Tongue (tissue), 2 donors: ENCODE data around the gene DCP1B. TPM values are rescaled to one million over a fixed set of nuclear protein-coding genes. Genes with fewer than 3 reads are reported as not detected.

Experiments
- DNase-seq: peaks from one replicate; pipeline ENCODE4 v3.0.0-alpha.2; 2015
- total RNA-seq: library from RNA; depleted of rRNA; stranded (reverse); fragments of >200 nt; gene quantifications from one replicate; pipeline ENCODE4 v1.2.3, GENCODE V29; 2014

The DCP1B gene
- total RNA-seq, 1 donor from 2014 or later: 6.2 TPM

DNA sequence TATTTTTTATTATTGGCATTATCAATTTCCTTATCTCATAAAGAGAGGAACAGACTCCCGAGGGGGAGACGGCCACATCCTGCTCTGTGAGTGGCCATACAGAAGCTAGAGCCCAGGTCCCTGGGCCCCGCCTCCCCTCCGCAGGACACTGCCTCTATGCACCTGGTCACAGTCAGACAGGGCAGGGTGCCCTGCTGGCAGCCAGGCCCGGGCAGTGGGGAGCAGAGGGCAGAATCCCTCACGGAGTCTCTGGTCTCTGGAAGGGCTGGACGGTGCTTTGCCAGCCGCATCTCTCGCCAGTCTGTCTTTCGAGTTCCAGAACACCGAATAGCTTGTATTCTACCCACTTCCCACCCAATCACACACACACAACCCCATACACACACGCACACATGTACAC is 69.4 kb downstream of the DCP1B start:
- DNase-seq: no peak

DNA sequence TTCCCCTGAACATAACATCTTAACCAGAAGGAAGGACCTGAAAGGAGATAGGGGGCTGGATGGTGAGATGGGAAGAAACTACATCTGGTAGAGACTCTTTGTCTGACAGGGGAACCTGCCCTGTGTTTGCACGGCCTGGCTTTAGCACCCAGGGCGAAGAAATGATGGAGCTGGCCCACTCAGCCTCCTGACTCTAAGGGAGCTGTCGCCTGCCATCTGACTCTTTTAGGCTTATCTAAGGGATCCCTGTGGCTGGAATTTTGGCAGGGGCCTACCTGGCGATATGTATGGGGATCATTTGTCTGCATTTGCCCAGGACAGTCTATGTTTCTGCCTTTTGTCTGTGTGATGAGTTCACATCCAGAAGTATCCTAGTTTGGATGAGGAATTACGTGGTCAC is 70.2 kb downstream of the DCP1B start:
- no peak for DNase-seq

DNA sequence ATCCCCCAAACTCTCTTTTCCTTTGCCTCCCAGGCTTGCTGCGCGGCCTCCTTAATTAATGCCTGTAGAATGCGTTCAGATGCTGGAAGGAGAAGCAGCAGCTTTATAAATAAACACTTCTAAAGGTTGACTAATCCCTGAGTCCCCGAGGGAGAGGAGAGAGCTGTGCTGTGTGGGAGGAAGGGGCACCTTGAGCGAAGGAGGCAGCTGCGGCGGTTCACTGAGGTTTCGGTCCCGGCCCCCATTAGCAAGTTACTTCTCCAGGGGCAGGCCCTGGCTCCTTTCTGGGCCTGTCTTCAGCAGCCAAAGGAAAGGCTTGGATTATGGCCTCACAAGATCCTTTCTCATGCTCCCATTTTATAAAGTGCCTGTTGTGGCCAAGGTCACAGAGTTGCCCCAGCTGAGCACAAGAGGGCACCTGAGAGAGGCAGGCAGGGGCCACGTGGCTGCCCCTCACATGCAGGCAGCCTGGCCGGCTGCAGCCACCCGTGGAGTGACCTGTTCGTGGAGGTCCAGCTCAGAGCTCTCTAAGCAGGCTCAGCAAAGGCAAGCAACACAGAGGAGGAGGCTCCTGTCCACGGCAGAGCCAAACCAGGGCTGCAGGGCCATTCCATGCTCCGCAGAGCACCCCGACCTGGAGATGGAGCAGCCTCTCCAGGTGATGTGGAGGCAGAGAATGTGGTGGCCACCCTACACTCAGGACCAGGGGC is 70.8 kb downstream of the DCP1B start:
- peak; percentile 87 for DNase-seq

DNA sequence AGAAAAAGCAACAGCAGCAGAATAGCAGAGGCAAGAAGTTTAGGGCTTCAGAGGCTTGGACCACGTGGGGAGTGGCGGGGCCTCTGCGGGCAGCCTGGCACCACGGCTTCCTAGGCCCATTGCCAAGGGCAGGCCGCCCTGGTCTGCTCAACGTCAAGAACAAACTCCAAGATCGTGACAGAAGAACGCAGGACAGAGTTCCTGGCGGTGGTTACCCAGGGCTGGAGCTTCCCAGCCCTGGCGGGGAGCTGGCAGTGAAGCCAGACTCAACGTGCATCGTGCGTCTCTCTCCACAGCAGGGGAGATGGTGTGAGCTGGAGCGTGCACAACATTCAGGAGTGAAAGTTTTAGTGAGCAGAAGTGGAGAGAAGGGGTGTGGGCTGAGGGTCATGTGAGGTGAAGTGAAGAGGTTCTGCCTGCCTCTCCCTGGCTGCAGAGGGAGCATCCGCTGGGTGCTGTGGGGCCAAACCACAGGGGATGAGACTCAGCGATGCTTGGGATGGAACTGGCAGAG is 71.9 kb downstream of the DCP1B start:
- DNase-seq: peak; percentile 71

DNA sequence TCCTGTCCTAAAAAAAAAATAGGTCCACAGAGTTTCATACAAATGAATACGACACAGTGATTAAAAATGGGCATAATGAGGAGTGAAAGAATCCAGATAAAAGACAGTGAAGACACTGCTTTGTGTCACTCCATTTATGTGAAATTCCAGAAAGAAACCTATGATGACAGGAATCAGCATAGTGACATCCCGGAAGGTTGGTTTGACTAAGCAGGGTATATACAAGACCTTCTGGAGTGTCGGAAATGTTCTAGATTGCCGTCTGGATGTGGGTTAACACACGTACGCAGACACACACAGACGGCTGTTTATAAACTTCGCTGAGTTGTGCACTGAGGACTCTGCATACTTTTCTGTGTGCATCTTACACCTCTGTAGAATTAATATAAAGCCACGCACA is 72.6 kb downstream of the DCP1B start:
- no peak for DNase-seq

DNA sequence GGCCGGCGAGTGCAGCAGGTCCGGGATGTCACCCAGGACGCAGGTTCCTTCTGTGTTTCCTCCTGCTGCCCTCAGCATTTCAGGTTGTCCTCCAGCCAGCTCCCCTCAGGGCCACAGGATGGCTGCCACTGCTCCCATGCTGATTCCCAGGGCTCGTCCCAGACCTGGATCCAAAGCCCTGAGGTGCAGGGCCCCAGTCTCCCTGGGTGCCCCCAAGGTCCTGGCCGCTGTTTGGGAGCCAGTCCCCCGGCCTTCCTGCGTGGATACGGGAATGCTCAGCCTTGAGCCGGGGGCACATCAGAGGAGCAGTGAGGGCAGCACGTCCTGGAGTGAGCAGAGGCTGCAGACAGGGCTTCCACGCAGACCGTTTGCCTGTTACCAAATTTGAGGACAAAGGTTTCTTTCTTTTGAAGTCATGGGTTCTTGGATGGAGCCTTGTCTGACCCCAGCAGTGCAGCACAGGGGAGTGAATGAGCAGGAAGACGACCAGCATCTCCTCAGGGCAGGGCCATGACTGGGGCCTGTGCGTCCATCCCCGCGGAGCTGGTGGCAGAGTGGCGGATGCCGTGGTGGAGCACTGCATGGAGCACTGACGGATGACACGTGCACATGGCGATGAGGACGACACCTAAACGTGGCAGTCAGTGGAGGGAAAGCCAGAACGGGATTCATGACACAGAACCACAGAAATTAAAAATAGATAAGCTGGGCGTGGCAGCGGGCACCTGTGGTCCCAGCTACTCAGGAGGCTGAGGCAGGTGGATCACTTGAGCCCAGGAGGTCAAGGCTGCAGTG is 73.3 kb downstream of the DCP1B start:
- no peak for DNase-seq

DNA sequence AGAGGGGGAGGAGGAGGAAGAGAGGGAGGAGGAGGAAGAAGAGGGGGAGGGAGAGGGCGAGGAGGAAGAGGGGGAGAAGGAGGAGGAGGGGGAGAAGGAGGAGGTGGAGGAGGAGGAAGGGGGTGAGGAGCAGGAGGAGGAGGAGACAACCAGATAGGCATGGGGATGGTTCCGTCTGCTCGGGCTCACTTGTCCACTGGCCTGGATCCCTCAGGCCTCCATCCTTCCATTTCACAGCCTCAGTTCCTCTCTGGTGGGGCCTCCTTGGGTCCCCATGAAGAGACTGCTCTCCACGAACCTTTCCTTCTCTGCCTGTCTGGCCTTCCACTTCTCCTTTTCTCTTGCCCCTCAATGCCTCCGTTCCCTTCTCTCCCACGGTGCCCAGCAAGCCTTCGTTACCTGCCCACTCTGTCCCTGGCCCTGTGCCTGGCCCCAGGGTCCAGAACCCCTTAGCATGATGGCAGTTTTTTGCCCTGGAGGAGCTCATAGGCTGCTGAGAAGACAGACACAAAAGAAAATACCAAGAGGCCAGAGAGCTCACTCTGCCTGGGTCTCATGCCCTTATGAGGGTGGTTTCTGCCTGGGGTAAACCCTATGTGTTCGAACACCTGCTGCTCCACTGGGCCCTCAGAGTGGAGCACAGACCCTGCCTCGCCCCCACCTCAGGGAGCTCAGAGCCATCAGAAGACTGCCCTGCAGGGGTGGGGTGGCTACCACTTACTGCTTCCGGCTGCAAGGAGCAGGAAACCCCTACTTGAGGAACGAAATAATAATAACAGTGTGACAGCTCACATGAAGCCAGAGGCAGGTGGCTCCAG is 74.1 kb downstream of the DCP1B start:
- no peak for DNase-seq

DNA sequence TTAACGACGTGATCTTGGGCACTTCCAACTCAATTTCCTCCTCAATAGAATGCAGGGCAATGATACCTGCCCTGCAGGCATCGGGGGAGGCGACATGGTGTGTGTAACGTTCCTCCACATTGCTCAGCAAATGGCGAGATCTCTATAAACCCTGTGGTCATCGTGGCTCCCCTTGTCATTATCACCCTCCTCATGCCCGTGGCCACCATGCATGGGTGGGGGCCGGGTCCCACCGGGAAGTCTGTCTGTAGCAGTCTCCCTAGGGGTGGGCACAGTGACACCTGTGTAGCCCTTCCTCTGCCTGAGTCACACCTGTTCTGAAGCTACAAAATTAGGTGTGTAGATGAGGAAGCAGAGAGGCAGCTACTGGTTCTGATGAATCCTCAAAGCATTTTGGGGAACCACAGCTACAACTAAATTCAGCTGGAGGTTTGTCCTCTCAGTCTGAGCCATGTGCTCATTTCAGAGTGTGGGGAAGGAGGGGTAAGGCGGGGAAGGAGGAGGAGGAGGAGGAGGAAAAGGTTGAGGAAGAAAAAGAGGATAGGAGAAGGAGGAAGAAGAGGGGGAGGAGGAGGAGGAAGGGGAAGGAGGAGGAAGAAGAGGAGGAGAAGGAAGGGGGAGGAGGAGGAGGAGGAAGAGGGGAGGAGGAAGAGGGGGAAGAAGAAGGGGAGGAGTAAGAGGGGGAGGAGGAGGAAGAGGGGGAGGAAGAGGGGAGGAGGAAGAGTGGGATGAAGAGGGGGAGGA is 74.8 kb downstream of the DCP1B start:
- no peak for DNase-seq

DNA sequence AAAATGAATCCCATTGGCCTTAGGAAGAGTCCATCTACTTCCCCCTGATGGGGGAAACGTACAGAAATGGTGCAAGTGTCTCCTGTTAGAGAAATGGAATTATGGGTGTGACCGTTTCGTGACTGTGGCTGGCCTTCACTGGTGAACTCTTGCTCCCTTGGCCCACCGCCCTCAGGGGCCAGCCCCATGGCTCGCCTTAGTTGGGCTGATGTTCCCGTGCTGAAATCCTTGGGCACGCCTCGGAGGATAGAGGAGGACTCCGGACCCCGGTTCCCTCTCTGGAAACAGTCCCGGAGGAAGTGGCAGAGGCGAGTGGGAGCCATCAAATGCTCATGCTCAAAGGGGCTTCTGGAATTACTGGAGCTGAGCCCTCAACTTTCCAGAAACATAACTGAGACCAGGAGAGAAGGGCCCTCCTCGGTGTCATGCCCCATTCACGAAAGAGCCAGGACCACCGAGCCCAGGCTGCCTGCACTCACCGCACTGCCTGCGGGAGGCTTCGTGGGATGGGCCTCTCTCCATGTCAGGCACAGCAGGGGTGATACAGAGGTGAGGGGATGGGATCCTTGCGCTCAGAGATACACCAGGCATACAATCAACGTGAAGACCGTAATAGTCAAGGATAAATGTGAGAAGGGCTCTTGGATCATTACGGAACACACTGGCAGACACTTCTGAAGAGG is 75.7 kb downstream of the DCP1B start:
- no peak for DNase-seq

DNA sequence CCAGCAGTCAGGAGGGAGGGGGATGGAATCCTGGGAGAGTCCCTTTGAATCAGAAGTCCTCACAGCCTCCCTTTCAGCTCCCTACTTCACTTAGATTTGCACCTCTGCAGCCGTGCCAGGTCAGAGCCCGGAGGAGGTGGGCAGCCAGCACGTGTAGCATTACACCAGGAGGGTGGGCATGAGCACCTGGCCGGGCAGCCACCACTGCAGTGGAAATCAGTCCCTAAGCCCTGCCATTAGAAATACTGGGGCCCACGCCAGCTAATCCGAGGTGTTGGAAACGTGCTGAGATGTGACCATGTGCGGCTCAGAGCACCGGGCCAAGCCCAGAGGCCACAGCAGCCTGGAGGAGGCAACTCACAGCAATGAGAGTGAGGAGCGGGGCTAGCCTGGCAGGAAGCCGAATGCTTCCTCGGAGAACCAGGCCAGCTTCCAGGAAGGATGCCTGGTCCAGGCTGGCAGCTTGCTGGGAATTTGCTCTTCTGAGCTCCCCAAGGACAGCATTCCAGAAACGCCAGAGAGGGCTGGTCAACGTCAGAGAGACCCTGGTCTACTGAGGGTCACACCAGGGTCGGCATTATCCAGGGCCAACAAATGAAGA is 76.4 kb downstream of the DCP1B start:
- DNase-seq: peak; percentile 49

DNA sequence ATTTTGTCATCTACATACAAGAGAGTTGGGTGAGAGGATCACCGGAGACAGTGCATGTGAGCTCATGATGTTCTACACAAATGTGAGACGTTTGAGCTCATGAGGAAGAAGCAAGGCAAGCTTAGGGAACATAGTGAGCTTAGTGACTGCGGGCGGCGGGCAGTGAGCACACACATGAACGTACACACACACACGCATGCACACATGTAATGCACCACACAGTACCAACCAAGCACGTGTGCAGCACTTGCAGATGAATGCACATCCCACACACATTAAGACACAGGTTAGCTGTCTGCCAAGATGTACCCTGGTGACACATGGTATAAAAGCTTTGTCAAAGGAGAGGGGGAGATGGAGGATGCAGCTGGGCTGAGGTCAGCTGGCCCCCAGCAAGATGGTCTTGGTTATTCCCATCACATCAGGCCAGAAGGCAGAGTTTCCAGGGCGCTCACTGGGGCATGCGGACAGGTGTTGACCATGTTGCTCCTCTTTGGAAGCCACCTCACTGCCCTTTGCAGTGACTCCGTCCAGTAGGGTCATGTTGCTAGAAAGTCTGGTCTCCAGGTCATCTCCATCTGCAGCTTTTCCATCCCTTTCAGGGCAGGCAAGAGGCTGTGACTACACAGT is 77.1 kb downstream of the DCP1B start:
- DNase-seq: no peak

DNA sequence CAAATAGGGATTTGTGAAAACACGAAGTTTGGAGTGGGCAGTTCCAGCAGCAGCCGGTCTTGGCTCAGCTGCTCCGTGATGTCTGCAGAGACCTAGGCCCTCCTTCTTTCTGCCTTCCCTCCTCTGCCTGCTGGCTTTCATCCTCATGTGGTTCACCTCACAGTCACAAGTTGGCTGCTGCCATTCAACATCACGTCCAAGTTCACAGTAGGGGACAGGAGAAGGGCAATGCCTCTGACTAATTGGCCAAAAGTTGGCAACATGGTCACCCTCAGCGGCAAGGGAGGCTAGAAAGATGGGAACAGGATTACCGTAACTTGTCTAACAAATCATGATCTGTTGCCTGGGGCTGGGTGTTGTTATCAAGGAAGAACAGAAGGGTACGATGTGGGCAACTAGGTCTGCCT is 78.0 kb downstream of the DCP1B start:
- DNase-seq: peak; percentile 61

DNA sequence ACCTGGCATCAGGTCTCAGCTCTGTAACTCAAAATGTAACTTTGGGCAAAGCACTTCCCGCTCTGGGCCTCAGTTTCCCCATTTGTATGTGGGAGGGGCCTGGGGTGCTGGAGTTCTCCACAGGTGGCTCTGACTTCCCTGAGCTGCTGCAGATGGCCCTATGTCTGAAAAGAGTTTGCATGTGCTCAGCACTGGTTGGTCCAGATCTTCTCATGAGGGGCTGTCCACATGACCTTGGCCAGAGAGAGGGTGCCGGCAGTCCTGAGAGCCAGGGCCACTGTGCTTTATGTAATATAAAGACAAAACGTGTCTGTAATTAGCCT is 78.6 kb downstream of the DCP1B start:
- no peak for DNase-seq

DNA sequence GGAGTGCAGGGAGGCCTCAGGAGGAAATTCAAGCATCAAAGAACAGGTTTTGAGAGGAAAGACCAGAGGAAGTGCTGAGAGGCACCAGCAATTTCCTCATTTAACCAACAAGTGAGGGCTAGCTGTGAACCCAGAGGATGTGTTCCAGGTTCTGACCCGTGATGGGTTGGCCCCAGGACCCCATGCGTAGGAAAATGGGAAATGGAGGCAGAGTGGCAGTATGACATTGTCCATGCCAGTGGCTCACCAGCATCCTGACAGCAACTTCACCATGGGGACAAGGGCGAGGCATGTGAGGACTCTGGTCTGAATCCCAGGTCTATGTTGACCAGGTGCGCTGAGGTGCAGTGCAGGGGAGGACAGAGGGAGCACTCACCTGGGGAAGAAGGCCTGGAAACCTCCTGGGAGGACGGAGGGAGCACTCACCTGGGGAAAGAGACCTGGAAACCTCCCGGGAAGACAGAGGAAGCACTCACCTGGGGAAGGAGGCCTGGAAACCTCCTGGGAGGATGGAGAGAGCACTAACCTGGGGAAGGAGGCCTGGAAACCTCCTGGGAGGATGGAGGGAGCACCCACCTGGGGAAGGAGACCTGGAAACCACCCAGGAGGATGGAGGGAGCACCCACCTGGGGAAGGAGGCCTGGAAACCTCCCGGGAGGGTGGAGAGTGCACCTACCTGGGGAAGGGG is 79.1 kb downstream of the DCP1B start:
- DNase-seq: no peak

DNA sequence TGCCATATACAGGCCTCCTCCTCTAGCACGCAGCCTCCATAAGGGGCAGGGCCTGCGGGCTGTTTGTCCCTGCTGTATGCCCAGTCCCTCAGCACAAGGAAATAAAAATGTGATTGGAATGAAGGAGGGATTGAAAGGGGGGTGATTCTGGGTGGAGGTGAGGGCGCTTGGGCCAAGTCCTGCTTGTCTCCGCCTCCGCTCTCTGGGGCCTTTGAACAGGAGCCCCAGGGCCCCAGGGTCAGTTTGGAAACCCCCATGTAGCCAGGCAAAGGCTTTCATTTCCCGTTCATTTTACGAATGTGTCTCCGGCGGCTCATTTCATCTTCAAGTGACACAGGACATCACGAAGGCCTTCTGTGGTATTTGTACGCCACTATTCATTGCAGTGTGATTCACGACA is 81.3 kb downstream of the DCP1B start:
- DNase-seq: no peak

DNA sequence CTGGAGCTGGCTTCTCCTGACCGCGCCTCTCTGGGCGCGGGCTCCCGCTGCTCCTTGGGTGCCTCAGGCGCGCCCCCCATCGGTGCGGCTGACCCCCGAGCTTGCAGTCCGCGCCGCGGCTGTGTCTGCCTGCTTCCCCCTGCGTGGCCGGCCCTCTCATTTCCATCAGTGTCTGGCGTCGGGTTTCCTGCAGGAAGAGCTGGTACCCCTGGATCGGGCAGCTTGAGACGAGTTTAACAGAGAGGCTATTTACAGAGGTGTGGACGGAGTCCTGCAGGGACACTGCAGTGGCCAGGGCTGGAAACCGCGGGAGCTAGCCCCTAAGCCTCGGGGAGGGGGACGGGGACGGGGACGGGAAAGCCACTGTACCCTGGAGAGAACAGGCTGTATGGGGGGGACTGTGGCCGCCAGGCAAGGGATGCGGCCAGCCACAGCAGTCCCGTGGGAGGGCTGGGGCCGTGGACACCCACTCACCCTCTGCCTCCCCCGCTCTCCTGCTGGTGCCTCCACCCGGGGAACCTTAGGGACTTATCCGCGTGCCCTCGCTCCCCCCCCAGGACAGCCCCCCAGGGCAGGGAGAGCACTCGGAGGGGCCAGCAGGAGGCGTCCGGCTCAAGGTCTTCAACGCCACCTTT is 82.1 kb downstream of the DCP1B start:
- DNase-seq: no peak

DNA sequence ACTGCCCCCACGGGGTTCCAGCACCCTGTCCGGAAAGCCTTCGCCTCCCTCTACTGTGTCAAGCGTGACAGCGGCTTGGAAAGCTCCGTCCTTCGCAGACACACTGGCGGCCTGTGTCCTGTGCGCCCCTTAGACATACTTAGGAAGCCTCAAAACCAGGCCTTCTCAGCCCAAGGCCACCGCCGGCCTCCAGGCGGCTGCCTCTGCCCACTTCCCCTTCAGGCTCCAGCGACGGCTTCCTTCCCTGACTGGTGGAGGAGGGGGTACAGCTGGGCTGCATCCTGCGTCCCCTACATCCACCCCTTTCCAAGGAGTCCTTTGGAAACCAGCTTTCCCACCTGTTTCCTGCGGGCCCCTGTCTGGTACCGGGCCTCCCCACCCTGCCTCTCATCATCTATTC is 83.3 kb downstream of the DCP1B start:
- DNase-seq: no peak

DNA sequence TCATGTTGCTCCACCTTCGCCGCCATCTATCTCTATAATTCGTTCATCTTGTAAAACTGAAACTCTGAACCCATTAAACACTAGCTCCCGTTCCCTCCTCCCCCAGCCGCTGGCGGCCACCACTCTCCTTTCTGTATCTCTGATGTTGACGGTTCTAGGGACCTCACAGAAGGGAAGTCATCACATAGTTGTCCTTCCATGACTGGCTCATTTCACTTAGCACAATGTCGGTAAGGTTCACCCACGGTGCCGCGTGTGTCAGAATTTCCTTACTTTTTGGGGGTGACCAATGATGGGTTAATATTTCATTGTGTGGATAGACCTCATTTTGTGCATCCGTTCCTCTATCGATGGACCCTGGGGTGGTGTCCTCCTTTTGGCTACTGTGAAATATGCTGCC is 83.8 kb downstream of the DCP1B start:
- DNase-seq: no peak

DNA sequence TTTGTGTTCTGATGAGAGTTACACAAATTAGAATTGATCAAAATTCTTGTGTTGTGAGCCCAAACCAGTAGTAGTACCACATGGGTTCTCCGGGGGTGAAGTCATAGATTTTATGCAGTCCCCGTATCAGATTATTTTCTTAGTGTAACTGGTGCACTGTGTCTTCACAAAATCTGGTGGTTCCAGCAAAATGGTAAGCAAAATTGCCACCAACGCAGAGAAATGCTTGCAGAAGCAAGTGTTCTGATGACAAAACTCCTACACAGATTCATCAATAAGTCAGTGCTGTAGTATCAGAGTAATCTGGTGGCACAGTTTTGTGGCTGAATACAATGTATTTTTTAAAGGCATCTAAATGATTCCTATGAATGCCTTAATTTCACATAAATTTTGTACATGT is 84.5 kb downstream of the DCP1B start:
- DNase-seq: no peak

DNA sequence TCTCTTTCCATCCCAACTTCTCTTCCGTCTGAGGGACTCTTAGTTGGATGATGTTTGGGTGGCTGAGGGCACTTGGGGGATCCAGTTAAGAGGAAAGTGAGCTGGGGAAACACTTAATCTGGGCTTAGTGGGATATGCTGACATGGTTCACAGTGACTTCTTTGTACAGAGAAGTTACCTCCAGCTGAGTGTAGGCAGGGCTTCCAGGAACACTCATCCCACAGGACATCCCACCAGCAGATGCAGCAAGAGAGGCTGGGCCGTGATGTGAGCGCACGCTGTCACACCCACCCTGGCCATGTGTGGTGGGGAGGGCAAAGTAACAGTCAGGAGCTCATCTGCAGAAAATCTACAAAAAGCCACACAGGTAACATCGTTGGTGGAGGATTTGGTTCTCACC is 85.0 kb downstream of the DCP1B start:
- DNase-seq: peak; percentile 62
